Brain pericyte (primary cell): ENCODE measurements around the gene CCDC24.

Experiments used
- DNase-seq: peaks from one replicate; pipeline ENCODE4 v3.0.0-alpha.2; 2012; ENCODE audit warnings: low read depth, low spot score

Gene CCDC24

DNA sequence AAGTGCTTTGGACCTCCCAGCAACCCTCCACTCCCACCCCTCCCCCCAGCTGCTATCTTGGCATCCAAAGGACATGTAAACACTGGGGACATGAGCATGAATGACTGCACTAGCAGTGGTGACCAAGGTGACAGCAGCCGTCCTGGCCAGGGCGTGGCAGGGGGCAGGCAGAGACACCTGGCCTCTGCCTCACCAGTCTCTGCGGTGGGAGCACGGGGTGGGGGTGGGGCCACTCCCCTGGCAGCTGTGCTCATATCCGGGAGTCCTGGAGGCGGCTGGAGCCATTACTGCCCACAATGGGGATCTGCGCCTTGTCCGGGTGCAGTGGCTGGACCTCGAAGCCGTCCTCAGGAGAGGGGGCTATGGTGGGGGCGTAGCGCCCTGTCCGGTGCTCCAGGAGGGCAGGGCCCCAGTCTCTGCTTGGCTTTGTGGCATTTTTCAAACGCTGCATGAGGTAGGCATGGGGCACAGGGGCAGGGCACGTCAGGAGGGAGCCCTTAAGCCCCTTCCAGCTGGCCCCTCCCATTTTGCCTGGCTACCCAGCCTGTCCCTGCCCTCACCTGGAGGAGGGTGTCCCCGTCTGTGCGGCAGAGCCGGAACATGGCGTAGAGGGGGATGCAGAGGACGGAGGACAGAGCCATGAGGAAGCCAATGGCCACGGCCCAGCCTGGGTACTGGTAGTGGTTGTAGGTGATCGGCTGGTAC is 6.0 kb downstream of the CCDC24 start:
- no peak for DNase-seq

DNA sequence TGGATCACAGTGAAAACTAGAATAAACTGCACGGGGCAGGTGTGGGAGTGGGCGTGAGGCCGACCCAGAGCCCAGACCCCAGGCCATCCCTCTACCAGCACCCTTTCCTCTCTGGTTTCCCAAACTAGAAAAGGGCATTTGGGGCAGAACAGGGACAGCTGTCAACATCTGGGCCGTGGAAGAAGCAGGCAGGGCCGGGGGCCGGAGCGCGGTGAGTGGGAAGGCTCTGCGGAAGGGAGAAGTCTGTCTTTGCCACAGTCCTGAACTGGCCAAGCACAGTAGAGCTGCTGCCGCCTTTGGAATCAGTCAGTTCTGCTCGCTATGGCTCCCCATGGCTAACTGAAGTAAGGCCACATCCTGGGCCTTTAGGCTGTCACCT is 6.6 kb downstream of the CCDC24 start:
- no peak for DNase-seq

DNA sequence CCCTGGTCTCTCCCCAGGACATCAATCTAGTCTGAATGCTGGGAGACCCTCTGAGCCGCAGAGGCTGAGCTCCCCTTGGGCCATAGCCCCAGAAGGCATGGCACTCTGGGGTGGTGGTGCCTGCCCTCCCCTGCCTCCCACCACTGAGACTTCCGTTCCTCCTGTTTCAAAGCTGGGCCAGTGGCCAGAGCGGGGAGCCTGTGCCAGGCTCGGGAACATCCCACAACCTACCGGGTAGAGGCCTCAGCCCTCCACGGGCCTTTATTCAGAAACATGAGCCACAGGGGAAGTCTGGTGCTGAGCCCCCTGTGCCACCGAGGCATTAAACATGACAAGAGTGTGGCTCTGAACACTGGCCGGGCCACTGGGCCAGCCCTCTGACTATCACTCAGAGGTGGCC is 8.1 kb downstream of the CCDC24 start:
- DNase-seq, result no peak

DNA sequence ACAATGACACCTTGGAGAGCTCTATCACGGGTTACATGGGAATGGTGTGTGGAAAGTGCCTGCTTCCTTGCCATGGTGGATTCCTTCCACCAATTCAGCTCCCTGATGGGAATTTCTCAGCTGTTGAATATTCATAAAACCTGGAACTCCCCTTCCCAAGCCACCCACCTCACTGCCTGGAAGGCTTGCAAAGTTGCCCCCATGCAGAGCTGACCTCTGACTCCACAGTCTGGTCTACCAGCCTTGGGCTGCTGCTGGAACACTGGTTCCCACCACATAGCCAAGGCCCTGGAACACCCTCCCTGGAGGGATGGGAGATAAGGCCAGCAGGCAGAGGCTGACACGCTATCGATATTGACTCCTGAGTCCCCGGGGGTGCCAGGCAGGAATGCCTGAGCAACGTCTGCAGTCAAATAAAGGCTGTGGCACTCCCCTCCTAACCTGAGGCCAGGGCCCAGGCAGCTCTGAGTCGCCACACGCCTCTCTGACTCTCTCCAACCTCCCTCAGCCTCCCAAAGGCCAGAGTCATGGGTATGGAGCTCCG is 8.8 kb downstream of the CCDC24 start:
- DNase-seq, result no peak

DNA sequence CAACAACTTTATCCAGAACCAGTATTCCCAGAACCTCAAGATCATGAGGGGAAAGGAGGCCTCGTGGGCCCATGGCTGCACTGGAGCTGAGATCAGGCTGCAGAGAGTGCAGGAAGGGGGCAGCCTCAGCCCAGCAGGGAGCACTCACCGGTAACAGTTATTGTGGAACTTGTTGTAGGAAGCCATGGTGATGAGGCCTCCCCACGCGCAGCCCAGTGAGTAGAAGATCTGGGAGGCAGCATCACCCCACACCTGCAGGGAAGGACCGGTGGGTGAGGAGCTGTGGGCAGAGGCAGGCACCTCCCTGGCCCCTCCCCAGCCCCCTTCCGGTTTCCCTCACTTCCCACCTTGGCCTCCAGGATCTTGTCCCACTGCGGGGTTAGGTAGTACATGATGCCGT is 10.8 kb downstream of the CCDC24 start:
- no peak for DNase-seq

DNA sequence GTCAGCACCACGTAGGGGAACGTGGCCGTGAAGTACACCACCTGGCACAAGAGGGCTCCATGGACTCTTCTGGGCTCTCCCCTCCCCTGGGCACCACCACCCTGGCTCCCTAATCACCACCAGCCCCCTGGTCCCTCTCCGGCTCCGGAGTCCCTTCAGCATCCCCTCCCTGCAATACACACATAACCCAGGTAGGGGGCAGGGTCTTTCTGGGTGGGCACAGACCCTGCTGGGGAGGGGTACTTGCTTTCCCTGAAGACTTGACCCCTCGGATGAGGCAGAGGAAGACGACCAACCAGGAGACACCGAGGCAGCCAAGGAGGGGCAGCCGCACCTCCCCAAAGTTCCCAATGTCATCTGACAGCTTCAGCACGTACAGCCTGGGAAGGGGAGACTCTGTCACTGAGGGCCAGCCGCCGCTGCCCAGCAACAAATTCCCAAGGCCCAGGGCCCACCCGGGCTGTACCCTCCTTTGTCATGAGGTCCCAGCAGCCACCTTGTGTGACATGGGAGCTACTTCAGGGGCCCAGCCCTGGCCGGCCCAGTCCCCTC is 11.3 kb downstream of the CCDC24 start:
- no peak for DNase-seq

DNA sequence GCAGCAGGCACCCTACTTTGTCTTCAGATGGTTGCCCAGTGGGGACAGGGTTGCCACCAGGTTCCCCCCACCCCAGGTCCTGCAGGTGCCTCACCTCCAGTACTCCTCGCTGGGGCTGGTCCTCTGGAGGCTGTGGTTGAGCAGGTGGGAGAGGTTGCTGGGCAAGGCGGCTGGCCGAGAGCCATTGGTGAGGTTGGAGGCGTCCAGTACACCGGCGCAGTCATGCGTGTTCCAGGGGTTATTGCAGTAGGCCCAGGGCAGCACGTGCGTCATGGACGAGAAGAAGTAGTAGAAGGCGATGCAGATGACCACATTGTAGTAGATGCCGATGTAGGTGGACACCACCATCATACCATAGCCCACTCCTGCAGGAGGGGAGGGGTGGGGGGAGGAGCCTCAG is 16.9 kb downstream of the CCDC24 start:
- no peak for DNase-seq

DNA sequence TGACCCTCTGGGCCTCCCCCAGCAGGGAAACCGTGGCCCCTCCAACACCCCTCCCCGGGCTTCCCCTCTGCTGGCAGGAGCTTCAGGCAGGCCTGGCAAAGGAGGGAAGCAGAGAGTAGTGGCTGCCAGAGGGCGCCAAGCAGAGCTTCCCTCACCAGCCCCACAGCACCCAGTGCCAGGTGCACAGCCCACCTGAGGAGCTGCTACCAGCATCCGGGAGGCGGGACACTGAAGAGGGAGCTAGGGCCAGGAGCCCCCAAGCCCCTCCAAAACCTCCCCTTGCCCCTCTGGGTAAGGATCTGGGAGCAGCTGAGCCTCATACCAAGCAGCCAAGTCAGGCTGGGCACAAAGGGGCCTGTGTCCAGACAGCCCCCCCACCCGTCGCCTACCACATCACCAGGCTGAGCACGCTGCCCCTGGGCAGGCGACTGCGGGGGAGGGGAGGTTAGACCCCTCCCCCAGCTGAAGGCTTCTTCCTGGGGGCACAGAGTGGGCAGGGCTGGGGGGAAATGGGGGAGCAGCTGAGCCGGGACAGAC is 19.6 kb downstream of the CCDC24 start:
- DNase-seq, result no peak

DNA sequence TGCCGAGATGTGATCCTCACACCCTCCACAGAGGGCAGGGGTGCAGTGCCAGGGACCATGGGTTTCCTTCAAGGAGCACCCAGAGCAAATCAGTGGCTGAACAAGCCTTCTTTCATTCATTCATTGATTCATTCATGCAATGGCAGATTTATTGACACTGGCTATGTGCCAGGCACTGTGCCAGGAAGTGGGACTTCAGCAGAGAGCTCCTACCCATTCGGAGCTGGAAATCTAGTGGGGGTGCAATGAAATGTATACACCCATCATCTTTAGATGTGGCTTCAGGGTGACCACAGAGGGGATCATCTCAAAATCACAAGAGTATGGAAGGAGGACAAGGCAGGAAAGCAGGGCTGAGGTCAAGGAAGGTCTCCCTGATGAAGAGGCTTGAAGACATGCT is 21.0 kb downstream of the CCDC24 start:
- DNase-seq, result no peak

DNA sequence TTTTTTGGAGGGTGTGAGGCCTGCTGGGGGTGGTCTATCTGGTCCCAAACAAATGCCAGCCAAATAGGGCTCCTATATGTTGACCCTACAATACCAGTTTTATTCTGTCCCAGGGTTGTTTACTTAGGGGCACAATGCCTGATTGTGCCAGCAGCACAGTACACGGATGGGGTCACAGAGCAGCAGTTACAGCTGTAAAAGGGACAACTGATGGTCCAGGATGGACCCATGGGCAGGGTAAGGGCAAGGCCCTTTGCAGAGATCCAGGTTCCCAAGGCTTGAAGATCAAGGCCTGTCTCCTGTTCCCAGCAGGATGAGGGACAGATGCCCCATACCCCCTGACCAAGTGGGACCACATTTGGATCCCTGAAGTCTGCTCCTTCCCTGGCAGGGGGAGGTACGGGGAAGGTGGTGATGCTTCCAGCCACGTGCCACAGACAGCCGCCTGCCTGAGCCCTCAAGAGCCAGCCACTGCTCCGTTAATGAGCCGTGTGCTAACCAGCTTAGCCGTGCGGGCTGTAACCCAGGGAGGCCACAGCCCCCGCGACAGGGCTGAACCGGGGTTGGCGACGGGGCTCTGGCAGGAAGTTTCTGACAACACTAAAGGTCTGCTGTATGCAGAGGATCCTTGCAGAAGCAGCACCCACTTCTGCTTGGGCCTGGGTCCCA is 21.7 kb downstream of the CCDC24 start:
- no peak for DNase-seq

DNA sequence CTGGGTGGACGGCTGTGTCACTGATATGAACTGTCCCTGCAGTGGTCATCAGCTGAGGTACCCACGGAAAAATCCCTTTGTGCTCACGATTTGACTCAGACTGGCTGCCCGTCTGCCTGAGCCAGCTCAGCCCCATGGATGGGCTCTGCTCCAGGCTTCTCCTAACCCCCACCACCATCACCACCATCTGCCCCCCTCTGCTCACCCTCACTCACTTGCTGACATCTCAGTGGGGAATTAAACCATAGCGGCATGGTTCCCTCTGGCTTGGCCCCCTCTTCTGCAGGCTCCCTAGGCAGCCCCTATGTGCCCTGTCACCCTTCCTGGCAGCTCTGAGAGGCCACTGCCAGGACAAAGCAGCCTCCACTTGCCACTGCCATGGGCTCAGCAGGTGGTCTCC is 22.6 kb downstream of the CCDC24 start:
- DNase-seq, result no peak

DNA sequence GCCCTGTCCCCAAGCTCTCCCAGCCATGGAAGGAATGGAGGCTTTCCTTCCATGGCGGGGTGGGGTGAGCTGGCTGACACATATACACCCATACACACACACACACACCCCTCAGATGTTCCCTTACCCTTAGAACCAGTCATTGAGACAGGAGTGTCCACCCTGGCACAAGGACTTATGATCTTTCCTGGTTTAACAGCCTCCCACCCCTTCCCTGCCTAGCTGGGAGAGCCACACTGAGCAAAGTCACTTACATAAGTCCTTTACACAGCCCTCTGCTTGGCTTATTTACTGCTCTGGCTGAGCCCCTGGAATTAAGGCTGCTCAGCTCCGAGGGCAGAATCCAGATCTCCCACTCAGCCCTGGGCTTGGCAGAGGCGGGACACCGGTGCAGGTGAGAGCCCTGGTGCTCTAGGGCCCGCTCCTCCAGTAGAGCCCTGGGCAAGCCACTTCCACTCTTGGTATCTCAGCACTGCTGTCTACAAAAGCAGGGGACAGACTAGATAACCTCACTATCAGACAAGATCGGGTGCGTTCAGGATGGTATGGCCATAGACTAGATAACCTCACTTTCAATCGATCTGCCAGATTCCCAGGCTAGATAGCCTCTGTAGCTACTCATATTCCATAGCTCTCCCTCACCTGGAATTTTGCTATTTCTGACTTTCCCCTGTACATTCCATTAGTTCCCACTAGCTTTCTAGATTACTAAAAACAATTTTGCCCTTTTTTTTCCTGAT is 23.1 kb downstream of the CCDC24 start:
- no peak for DNase-seq

DNA sequence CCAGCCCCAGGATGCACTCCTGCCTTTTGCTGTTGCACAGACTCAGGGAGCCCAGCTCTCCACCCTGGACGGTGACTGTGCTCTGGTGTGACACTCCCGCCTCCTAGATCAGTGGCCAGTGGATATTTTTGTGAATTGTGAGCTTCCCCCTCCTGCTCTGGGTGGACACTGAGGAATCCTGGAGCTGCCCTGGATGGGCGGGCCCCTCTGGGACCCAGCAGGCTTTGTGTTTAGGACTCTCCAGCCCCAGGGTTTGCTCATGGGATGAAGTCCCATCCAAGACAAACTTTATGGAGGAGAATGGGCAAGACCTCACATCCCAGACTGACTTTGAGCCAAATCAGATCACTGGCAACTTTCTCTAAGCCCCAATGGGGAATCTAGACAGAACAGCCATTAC is 23.8 kb downstream of the CCDC24 start:
- no peak for DNase-seq

DNA sequence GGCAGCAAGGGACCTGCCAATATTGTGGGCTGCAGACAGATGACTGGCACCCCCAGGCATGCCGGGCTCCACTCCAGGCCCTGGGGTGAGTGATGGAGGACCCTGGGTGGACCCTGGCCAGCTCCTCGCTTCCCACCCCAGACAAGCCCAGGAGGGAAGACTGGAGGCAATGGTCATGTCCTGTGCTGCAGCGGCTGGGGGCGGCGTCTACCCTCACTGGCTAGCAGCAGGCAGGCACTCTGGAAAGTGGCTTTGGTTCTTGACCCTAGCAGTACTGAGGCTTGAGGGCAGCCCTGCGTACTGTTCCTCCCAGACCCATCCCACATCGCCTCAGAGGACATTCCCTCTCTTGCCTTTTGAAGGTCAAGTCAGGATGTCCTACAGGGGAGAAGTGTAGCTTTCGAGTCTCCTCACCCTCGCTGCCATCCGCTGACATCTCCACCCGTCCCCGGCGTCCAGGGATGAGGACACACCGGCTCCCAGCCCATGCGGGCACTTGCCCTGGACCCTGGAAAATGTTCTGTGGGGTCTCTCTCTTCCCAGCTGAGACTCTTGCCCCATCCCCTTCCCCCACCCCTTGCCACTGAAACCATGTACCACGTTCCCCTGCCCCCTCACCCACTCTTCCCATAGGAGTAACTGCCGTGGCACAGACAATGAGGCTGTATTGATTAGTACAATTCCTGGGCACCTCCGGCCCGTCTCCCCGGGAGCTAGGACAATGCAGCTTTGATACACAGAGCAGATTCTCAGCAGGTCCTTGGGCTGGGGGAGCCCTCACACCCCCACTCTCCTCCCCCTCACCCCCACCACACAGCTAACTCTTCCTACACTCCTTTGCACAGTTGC is 24.9 kb downstream of the CCDC24 start:
- no peak for DNase-seq

DNA sequence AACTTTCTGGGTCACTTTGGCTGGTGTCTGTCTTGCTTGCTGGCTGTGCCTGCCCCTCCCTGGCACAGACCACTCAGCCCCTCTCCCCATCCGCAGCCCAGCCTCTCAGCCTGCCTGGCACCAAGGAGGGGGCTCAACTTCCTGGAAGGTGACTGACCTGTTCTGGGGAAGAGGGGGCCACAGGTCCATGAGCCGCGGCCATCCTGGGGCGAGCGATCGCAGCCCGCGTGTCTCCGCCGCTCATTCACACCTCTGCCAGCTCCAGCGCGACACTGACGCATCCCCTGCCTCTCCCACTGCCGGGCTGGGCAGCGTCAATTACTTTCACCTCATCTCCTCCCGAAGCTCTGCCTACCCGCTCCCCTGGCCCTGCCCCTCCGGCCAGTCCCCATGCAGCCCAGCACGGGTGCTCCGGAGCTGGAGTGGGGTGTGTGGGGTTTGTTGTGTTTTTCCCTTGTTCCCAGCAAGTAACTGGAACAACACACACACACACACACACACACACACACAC is 25.5 kb downstream of the CCDC24 start:
- DNase-seq, result no peak

DNA sequence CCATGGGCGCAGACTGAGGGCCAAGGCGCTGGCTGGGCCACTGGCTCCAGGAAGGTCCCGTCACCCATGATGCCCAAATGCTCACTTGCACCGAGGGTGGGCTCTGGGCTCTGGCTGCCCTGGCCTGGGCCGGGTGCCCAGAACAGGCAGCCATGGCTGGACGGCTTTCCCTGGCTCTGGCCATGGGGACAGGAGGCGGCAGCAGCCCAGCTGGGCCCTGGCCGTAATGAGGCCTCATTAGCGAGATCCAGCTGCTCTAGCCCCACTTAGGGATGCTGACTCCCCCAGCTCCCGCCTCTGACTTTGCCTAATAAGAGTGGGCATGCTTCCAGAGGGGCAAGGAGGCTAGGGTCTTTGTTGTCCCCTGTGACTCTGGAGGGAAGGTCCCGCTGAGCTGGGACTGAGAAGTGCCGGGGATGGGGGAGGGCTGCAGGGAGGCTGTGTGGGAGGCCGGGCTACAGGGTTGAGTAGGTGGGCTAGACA is 28.1 kb downstream of the CCDC24 start:
- no peak for DNase-seq

DNA sequence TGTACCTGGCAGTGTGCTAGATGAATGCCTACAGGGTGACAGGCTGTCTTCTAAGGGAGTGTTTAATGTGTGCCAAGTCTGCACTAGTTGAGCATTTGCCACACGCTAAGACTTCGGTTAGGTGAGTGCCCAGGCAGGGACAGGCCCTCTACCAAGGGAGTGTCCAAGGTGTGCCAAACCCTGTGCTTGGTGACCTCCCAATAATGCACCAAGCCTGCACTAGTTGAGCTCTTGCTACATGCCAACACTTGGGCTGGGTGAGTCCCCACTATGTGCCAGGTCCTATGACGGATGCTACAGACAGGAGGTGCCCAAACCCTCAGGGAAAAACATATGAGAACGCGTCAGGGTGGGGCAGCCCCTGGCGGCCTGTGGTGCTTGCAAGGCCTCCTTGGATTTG is 29.1 kb downstream of the CCDC24 start:
- DNase-seq, result no peak

DNA sequence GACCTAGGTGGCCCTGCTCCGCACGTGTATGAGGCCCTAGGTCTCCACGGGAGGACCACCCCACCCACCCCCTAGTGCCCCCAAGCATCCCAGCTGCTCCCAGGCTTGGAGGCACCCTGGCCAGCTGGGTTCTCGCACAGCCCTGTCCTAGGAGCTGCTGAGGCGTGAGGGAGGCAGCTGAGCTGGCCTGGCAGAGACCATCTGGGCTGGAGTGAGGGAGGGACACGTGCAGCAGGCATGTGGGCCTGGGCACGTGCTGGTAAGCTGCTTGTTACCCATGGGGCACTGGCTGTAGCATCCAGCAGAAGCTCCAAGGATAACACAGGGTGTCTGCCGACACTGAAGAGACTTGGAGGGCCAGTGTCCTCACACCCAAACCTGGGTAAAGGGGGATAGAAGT is 29.8 kb downstream of the CCDC24 start:
- DNase-seq, result no peak

DNA sequence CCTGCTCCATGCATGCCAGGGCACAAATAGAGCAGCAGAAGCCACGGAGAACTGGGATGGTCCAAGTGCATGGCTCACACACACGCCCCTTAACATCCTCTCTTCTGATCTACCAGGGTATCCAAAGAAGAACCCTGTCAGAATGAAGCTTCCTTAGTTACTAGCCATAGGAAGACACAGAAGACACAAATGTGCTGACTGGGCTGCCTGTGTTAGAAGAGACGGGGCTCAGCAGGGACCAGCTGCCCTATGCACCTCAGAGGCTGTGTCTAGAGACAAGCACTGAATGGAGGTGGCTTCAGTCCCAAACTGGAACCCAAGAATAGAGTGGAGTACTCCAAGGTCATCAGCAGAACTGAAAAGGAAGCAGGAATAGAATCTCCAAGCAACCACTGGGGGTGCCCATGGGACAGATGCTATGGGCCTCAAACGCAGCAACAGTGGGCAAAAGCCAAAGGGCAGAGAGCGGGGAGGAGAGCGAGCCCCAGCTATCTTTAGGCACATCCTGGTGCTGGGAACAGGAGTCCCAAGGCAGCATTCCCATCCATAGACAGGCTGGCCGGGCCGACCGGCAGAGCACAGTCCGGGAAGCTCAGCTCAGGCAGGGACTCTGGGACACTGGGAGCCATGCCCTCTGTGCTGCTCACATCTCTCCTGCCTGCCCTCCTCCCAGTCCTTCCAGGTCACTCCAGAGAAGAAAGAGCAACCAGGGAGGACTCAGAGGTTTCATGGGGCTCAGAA is 30.4 kb downstream of the CCDC24 start:
- no peak for DNase-seq
